Gastrocnemius medialis (tissue), 4 donors: ENCODE measurements around the gene NHEJ1. TPM values are rescaled to one million over a fixed set of nuclear protein-coding genes. Genes with fewer than 3 reads are reported as not detected.

ENCODE experiments used
- ATAC-seq, 2 donors: fragments of 150-250 bp; one replicate each; pipeline ENCODE4 v1.9.1; 2016
- DNase-seq, 2 donors: peaks; one replicate each; pipeline ENCODE4 v3.0.0-alpha.2; 2019
- H3K27ac ChIP-seq, 4 donors: fragments of 200-600 bp; sonication (generic); 1 replicate in 1 of 4; 2 replicates in 3 of 4; pipeline ENCODE4 v1.5.1; 2016 to 2018; ENCODE audit warnings: mild to moderate bottlenecking in 2 of 4, moderate library complexity in 1 of 4
- H3K27me3 ChIP-seq, 3 donors: fragments of 200-600 bp; sonication (generic) in 2 of 3; 1 replicate in 1 of 3; 2 replicates in 2 of 3; pipeline versions ENCODE4 v1.5.1 to v1.6.0; 2016 to 2019; ENCODE audit warnings: mild to moderate bottlenecking in 1 of 3, moderate library complexity in 1 of 3
- H3K36me3 ChIP-seq, 2 donors: fragments of 200-600 bp; sonication (generic) in 1 of 2; one replicate each; pipeline ENCODE4 v1.5.1; 2017 to 2018
- H3K4me1 ChIP-seq, 2 donors: fragments of 200-600 bp; sonication (generic) in 1 of 2; one replicate each; pipeline ENCODE4 v1.5.1; 2016 to 2017; ENCODE audit warnings: mild to moderate bottlenecking in 2 of 2
- H3K4me3 ChIP-seq, 4 donors: fragments of 200-600 bp; sonication (generic) in 3 of 4; 1 replicate in 1 of 4; 2 replicates in 3 of 4; pipeline ENCODE4 v1.5.1; 2016 to 2019; ENCODE audit warnings: mild to moderate bottlenecking in 2 of 4
- H3K9me3 ChIP-seq, 3 donors: fragments of 200-600 bp; sonication (generic) in 2 of 3; 1 replicate in 1 of 3; 2 replicates in 2 of 3; pipeline ENCODE4 v1.5.1; 2016 to 2019
- CTCF ChIP-seq, 5 experiments: fragments of 450-650 bp in 3 of 5; fragments of 200-600 bp in 2 of 5; sonication (generic) in 2 of 5; IDR thresholded peaks in 4 of 5; conservative IDR thresholded peaks in 1 of 5; 1 replicate in 4 of 5; 2 replicates in 1 of 5; pipeline ENCODE4 v1.5.1; 2016 to 2019; ENCODE audit warnings: antibody characterized with exemption in 5 of 5, mild to moderate bottlenecking in 3 of 5, moderate library complexity in 3 of 5
- POLR2A ChIP-seq, 2 donors: fragments of 450-650 bp; IDR thresholded peaks; one replicate each; pipeline ENCODE4 v1.6.1; 2017; ENCODE audit warnings: antibody characterized with exemption in 2 of 2, mild to moderate bottlenecking in 2 of 2, moderate library complexity in 2 of 2
- in situ Hi-C, 4 donors: fragments of 200-750 bp; cut with MboI; loops; one replicate each; pipeline versions ENCODE4 v1.15.0 to v1.8.0; 2017; ENCODE audit warnings: low sequenced_read_pairs in 4 of 4
- intact Hi-C: fragments of 100-400 bp; cut with DNase I; formaldehyde crosslinking; loops from one replicate; pipeline ENCODE4 v1.15.1; 2023; ENCODE audit warnings: low total_unique reads
- total RNA-seq, 4 donors: library from RNA; depleted of rRNA; stranded (reverse); fragments of >200 nt; gene quantifications; one replicate each; pipeline versions ENCODE4 v1.1.0 to v1.2.3, GENCODE V29; 2016

The NHEJ1 gene
- total RNA-seq, 4 donors from 2014 or later = 24.5 to 39.0 (median 26.4) TPM

GRCh38 chr2:219031005-219031738 is 129.4 kb downstream of the NHEJ1 start:
- Histone ChIP-seq H3K4me1 (no peaks in the 10 kb centered on the region), H3K36me3 (no peaks in the 10 kb centered on the region), H3K27ac (no peak overlapping the region), H3K4me3 (no peak overlapping the region), H3K27me3 (peaks cover 0 to 12% (median 9%) of the 10 kb centered on the region in 3 donors), H3K9me3 (no peaks in the 10 kb centered on the region)
- ATAC-seq = no peak
- in situ Hi-C loops = no loop called here
- intact Hi-C loops = no loop called here
- DNase-seq = no peak
- TF ChIP-seq POLR2A (IDR thresholded peaks at IDR 0.05) (no peak), CTCF (IDR thresholded peaks at IDR 0.05 in 4 of 5, conservative IDR thresholded peaks at IDR 0.05 in 1 of 5) (no peak)

GRCh38 chr2:219030177-219030940 is 130.3 kb downstream of the NHEJ1 start:
- ATAC-seq (peak in 1 of 2 donors; percentile 18), DNase-seq (no peak)
- no peaks in the 10 kb centered on the region for H3K9me3 ChIP-seq
- H3K36me3 ChIP-seq = no peaks in the 10 kb centered on the region
- no peak overlapping the region for H3K4me3 ChIP-seq
- H3K27ac ChIP-seq = no peak overlapping the region
- no peaks in the 10 kb centered on the region for H3K4me1 ChIP-seq
- peaks cover 0 to 12% (median 9%) of the 10 kb centered on the region in 3 donors for H3K27me3 ChIP-seq
- TF ChIP-seq POLR2A (IDR thresholded peaks at IDR 0.05) (no peak), CTCF (IDR thresholded peaks at IDR 0.05 in 4 of 5, conservative IDR thresholded peaks at IDR 0.05 in 1 of 5) (no peak)
- intact Hi-C loops (loop anchor here (1.0 kb wide), 1 partner anchor 89 kb away; no protein-coding TSS in a partner anchor), in situ Hi-C loops (no loop called here)

GRCh38 chr2:219029829-219030165 is 130.8 kb downstream of the NHEJ1 start:
- no peak overlapping the region for H3K4me3 ChIP-seq
- ATAC-seq = peak; percentile 83 to 87
- in situ Hi-C loops = loop anchor here in 2 of 4 donors (5.0 to 10.0 kb wide), 2 partner anchors 123 to 125 kb away; no protein-coding TSS in a partner anchor
- no peaks in the 10 kb centered on the region for H3K36me3 ChIP-seq
- H3K27me3 ChIP-seq = peaks cover 0 to 12% (median 9%) of the 10 kb centered on the region in 3 donors
- no peak overlapping the region for H3K27ac ChIP-seq
- peak; percentile 36 to 65 for DNase-seq
- intact Hi-C loops = loop anchor here (1.0 kb wide), 2 partner anchors 90 to 126 kb away; no protein-coding TSS in a partner anchor
- H3K9me3 ChIP-seq = no peaks in the 10 kb centered on the region
- no peaks in the 10 kb centered on the region for H3K4me1 ChIP-seq
- TF ChIP-seq POLR2A (IDR thresholded peaks at IDR 0.05) = no peak
- peak; percentile 64 to 97 (median 90) for TF ChIP-seq CTCF (IDR thresholded peaks at IDR 0.05 in 4 of 5, conservative IDR thresholded peaks at IDR 0.05 in 1 of 5)

- no peaks in the 10 kb centered on the region for H3K36me3 ChIP-seq
- H3K4me3 ChIP-seq = no peak overlapping the region
- peaks cover 0 to 12% (median 8%) of the 10 kb centered on the region in 3 donors for H3K27me3 ChIP-seq
- no peak overlapping the region for H3K27ac ChIP-seq
- intact Hi-C loops (loop anchor here (1.0 kb wide), 1 partner anchor 126 kb away; no protein-coding TSS in a partner anchor), in situ Hi-C loops (loop anchor here in 2 of 4 donors (5.0 to 10.0 kb wide), 2 partner anchors 123 to 126 kb away; no protein-coding TSS in a partner anchor)
- DNase-seq (no peak), ATAC-seq (no peak)
- no peaks in the 10 kb centered on the region for H3K9me3 ChIP-seq
- no peak for TF ChIP-seq POLR2A (IDR thresholded peaks at IDR 0.05)
- H3K4me1 ChIP-seq = no peaks in the 10 kb centered on the region
Observed at GRCh38 chr2:219028996-219029828, 131.4 kb downstream of the NHEJ1 start.
